Limb (tissue), 2 donors: ENCODE data around the gene IL1RN.

ENCODE experiments used
- DNase-seq, 2 donors: peaks; one replicate each; pipeline ENCODE4 v3.0.0-alpha.2; 2016; ENCODE audit errors: extremely low spot score in 2 of 2

Gene IL1RN

DNA sequence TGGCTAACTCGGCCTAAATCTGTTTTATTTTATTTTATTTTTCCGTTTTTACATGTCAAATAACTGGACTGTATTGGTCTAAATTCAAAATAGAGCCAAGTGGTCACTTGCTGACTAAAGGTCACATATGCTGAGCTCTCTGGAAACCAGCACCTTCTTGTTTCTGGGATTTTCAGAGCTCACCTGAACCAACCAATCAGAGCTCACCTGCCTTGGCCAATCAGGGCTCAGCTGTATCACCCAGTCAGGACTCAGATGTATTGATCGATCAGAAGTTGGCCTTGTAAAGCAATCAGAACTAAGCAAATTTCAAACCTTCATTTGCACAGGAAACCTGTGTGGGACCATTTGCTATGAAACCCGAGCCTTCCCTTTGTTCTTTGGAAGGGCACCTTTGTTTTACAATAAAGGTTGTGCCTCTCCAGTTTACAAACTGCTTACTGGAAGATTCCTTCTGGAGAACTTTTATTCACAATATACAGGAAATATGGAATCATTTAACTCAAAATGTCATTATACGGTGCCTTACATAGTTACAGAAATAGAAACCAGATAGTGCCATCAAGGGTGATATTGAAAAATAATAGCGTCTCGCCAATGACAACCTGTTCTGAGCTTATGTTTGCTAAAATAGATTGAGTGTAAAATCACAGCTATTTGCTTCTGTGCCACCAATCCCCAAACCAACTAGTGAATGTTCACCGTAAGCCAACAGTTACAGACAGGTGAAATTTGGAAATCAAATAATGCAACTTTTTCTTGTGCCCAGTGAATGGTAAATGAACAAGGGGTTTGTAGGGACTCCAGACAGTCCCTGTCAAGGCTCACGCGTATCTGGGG is 29.1 kb downstream of the IL1RN start:
- DNase-seq: no peak

DNA sequence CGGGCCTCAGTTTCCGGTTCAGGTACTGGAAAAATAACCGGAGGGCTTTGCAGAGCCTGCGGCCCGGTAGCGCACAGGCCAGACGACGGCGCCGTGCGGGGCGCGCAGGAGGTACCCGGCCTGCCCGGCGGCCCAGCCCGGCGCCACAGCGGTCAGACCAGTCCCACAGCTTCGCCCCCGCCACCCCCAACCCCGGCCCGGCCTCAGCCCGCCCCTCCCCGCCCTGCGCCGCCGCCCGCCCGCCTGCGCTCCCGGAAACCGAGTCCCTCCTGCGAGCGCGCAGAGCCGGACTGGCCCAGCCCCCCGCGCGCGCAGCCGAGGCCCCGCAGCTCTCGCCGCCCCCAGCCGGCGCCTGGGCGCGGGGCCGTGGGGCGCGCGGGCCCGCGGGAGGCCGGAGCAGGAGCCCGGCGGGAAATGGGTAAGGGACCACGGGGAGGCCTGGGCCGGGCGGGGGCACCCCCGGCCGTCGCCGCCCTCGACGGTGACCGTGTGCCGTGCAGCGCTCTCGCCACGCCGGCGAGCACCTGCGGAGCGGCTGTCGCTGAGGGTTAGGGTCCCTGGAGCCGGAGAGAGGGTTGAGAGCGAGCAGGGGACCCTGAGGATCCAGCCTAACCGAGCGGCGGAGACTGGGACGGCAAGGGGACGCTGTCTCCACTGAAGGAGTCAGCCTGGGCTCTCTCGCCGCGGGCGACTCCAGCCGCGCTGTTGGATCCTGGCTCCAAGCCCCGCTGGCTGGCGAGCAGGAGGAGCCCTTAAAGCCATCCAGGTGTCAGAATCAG is 29.9 kb downstream of the IL1RN start:
- DNase-seq: peak in 1 of 2 donors; percentile 68

DNA sequence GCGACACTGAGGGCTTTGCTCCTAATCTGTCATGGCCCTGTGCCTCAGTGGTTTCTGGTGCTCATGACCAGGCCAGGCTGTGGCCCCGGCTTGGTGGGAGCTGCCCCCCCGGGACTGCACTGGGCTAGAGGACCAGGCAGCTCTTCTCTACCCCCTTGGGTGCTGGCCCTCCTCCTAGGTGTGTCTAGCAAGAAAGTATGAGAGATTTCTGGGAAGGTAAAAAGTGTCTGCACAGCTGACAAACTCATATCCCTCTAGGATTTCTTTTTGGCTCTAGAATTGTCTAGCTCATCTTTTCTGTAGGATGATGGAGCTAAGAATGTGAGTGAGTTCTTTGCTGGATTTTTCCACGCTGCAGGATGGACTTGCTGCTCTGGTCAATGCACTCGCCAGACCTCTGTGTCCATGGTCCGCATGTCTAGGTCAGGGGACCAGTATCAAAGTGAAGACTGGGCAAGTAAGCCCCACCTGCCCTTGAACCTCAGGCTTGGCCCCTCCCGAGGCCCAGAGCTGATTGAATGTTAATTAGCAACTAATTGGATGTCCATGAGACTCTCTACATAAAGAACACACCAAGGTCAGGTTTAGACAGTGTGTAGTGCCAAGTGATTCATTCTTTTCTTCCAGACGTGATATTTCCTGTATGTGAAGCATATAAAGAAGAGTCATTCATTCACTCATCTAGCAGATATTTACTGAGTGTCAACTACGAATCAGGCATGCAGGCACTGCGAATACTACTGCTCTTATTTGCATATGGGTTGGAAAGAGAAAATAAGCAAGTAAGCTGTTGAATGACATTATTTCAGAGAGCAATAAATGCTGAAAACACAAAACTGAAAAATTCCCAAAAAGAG is 30.7 kb downstream of the IL1RN start:
- DNase-seq: no peak

DNA sequence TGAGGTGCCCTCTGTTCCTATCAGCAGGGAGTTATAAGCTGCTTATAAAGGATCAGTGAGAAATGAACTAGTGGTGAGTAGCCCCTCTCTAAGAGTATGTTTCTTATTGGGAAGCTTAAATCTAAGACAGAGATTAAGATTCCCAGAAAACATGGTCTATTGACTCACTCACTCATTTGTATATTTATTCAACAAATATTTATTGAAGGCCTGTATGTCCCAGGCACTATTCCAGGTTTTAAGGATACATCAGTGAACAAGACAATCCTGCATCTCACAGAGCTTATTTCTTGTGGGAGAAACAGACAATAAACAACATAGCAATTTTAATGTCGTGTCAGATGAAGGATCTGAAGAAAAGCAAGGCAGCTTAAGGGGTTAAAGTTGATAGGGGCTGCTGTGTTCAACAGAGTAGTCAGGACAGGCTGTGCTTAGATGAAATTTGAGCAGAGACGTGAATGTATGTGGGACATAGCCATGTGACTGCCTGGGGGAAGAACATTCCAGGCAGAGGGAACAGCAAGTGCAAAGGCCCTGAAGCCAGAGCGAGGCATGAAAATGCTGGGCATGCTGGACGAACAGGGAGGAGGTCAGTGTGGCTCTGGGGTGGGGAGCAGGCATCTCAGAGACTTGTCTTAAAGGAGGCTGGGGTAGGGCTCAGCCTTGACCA is 31.6 kb downstream of the IL1RN start:
- no peak for DNase-seq

DNA sequence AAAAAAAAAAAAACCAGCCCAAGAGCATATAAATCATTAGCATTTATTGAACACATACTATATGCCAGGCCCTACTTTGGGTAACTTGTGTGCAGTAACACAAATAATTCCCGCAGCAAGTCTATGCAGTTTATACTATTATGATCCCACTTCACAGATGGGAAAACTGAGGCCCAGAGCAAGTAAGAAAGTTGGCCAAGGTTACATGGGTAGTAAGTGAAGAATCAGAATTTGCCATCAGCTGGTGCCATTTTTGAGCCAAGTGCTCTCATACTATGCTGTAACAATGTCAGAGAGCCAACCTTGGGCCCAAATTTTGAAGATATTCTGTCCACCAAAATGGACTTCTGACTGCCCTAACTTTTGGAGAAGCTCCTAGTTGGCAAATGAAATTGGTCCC is 32.9 kb downstream of the IL1RN start:
- DNase-seq: no peak

DNA sequence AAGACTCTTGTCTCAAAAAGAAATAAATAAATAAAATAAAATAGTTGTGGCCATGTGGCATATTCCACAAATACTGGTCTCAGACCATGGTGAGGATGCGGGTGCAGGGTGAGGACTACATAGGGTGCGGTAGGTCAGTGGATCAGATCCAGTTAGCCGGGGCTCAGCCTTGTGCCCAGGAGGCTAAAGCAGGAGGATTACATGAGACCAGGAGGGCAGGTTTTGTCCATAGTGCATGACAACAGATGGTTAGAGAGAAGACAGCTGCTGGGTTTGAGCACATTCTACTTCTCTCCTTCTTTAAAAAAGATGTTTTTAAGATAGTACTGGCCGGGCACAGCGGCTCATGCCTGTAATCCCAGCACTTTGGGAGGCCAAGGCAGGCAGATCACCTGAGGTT is 33.6 kb downstream of the IL1RN start:
- DNase-seq: no peak

DNA sequence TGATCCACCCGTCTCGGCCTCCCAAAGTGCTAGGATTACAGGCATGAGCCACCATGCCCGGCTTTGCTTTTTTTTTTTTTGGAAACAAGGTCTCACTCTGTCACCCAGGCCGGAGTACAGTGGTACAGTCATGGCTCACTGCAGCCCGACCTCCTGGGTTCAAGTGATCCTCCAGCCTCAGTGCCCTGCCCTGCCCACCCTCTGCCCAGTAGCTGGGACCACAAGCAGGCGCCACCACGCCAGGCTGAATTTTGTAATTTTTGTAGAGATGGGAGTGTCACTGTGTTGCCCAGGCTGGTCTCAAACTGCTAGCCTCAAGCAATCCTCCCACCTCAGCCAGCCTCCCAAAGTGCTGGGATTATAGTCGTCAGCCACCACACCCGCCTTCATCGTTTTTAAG is 34.8 kb downstream of the IL1RN start:
- DNase-seq: no peak

DNA sequence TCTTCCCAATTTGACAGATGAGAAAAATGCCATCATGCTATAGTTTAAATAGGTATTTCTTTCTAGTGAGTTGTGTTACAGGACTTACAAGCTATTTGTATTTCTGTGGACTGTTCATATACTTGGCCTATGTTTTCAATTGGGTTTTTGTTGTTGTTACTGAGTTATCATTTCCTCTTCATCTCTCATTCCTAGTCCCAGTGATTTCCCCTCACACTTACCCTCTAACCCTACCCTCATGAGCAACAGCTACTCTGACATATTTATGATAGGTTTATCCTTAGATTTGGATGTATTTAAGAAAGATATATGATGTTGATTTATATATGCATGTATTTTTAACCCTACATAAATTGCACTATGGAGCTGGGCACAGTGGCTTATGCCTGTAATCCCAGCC is 35.5 kb downstream of the IL1RN start:
- DNase-seq: no peak

DNA sequence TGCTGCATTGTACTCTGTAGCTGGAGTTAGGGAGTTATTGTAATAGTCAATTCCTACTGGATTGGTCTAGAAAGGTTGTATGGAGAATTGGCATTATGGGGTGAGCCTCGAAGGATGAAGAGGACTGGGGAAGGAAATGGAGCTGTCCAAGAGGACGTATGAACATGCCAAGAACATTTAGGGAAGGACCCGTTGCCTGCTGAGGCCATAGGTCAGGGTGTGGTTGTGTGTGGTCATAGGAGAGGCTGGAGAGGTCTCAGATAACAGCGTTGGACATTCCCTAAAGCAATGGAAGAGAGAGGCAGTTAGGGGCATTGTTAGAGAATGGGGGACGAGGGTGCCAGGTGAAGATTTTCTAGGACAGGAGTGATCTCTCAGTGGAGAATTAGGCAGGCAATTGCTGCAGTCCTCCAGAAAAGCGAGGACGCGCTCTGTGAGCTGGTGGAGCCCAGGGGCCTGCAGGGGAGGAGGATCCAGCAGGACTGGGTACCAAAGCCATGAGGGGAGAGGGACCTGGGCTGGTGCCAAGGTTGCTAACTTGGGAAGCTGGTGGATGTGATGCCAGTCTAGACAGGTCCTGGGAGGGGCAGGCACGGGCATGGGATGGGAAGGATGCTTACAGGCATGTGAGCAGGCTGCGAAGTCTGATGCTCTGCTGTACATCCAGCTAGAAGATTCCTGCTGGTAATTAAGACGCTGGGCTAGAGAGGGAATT is 37.0 kb downstream of the IL1RN start:
- no peak for DNase-seq

DNA sequence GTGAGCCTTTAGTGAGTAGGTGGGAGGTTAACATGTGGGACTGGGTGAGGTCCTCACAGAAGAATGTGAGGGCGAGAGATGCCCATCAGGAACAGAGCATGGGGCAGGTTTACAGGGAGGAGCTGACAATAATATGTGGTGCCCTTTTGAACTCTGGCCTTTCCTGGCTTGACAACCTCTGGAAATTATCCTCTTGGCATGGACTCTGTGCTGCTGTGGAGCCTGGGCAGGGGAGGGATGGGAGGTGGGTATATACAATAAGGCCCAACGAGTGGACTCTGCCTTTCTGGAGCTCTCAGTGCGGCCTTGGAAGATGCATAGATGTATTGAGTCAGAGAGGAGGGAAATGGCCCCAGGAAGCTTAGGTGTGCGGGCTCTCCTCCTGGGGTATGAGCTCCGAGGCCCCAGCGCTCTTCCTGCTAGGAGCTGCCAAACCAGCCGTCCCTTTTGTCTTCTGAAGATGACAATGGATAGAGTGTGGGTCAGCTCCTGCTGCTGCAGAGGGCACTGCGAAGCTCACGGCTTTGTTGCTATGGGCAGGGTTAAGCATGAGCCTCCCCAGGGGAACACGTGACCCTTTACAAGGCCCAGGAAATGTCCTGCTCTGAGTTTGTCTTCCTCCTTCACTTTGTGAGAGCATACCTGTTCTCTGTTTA is 37.7 kb downstream of the IL1RN start:
- DNase-seq: no peak

DNA sequence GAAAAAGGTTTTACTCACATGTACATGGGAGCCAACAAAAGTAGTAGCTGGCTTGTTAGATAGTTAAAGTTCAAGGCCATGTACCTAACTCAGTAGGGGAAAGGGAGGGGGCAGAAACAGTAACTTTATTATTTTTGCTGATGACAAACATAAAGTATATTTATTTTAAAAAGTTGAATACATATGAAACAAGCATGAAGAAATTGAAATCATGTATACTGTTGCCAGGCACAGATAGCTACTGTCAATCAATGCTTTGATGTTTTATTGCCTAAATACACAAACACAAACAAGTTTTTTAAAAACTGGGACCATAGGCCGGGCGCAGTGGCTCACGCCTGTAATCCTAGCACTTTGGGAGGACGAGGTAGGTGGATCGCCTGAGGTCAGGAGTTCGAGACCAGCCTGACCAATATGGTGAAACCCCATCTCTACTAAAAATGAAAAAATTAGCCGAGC is 38.8 kb downstream of the IL1RN start:
- DNase-seq: no peak

DNA sequence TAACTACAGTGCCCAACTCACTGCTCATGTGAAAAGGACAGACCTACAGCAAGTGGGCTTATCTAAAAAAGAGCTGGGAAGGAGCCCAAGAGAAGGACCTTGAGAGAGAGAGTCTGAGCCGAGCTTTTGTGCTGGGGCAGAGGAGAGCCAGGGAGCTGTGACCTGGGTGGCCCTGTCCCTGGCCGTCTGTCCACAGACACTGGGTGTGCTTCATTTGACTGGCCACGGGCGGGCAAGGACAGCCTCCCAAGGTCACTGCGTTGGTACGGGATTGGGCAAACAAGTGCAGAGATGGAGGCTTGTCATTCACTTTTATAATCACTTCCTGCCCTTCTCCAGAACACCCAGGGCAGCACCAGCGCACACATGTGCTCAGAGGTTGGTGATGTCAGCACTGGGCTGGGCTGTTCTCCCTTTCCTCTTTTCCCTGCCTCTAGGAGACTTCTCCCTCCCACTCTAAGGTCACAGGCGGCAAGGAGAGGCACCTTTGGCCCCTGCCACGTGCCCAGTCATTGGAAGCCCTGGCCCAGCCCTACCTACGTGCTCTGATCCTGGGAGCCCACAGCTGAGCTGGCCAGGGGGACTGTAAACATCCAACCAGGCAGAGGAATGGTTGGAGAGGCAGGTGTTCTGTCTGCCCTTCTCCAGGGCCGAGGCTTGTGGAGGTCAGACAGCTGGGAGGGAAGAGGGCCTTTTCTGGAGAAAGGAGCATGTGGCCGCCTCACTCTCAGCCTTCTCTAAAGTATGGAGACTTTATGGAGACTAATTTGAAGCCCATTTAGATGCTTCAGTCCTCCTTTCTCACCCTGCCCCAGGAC is 39.9 kb downstream of the IL1RN start:
- DNase-seq: no peak

DNA sequence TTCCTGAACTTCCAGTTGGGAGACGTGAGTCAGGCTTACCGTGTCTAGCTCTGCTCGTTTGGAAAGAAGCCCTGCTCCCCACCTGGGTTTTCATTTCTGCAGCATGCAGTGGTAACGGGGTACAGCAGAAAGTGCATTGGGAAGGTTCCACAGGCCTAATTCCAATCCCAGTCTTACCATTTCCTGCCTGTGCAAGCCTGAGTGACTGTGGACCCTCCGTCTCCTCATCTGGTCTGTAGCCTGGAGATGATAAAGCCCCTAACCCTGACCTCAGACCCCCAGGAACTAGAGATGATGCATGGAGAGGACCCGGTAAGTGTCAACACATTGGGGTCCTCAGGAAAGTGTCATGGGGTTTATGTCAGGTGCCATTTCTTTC is 40.6 kb downstream of the IL1RN start:
- DNase-seq: no peak

DNA sequence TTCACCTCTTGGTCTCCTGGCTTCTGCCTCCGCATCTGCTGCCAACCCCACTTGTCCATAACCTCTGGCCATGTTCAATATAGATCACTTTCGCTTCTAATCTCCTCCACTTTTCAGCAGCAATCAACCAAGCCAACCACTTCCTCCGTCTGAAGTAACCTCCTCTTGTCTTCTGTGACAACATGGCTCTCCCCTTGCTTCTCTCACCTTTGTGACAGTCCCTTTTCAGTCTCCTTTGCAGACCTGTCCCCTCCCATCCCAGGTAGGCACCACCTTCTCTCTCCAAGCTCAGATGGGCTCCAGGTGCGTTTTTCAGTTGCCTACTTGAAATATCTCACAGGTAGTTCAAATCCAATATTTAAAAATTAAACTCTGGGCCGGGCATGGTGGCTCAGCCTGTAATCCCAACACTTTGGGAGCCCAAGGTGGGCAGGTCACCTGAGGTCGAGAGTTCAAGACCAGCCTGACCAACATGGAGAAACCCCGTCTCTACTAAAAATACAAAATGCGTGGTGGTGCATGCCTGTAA is 41.7 kb downstream of the IL1RN start:
- no peak for DNase-seq

DNA sequence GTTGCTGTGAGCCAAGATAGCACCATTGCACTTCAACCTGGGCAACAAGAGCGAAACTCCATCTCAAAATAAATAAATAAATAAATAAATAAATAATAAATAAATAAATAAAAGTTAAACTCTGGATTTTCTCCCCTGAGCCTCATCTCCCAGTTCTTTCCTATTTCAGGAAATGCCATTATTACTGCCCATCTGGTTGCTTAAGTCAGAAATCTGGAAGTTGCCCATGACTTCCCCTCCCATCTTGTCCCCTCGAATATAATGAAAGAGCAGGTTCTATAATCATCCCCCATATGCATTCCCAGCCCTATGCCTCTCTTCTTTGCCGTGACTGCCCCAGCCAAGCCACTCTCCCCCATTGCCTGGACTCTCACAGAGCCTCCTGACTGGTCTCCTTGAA is 42.2 kb downstream of the IL1RN start:
- DNase-seq: no peak

DNA sequence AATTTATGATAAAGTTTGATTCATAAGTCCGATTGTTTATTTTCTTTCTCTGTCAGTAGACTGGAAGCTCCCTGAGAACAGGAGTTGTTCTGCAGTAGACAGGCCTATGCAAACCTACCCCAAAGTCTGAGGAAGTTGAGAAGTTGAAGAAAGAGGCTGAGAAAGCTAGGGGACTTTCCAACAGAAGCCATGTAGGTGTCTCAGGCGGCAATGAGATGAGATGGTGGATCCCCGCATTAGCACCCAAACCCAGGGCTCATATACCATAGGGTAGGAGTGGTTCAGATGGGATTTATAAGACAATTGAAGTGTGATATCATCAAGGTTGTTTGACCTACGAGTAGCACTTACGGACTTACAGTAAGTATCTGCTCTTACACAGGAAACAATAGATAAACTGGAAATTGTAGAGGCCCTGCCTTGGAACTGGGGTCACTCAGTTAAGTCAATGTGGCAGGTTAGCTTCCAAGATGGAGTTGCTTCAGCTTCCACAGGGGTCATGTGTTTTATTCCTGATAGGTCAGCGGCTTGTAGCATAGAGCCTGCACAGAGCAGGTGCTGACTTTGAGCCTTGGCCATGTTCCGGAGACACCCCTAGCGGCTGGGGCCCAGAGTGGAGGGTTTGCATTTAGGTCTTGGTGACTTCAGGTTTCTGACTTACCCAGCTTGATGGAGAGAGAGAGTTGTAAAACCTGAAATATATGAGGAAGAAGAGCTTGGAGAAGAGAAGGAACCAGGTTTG is 44.1 kb downstream of the IL1RN start:
- no peak for DNase-seq

DNA sequence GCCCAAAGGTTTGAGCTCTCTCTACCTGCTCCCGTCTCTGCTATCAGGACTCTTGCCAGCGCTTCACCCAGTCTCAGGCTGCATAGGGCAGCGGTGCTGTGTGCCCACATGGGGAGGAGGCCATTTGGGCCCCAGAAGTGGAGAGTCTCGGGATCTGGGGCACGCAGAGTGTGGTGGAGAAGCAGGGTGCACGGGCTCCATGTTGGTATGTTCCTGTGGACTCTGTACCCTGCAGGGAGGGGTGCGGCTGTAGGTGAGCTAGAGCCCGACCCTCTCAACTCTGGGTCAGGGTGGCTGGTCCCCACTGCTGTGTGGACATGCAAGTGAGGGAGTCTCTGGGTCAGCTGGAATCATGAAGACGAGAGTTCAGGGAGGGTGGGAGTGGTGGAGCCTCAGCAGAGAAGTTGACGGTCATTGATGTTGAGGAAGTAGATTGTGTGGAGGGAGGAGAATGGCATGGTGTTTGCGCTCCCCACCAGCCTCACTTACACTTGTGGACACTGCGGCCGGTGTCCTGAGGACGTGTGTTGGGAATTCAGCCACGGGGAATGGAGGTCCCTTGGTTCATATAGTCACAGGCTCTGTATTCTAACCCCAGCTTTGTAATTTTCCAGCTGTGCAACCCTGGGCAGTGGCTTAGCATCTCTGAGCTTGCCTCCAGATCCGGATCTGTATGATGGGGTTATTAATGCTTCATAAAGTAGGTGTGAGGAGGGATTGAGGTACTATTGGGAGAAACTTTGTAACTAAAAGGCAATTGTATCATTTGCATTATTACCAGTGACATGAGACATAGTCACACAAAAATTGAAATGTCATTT is 45.5 kb downstream of the IL1RN start:
- DNase-seq: no peak
